Body of pancreas (tissue), 4 donors: ENCODE data around the gene IMP4.

ENCODE experiments used
- POLR2A ChIP-seq, 3 donors: fragments of 450-650 bp; IDR thresholded peaks; one replicate each; pipeline ENCODE4 v1.6.1; 2016; ENCODE audit warnings: antibody characterized with exemption in 3 of 3, mild to moderate bottlenecking in 2 of 3
- TF ChIP-seq, protein P1 (sequence below), 7 experiments: fragments of 450-650 bp in 4 of 7; fragments of 200-600 bp in 3 of 7; sonication (generic) in 3 of 7; IDR thresholded peaks; one replicate each; pipeline ENCODE4 v1.5.1; 2016 to 2019; ENCODE audit warnings: antibody characterized with exemption in 7 of 7

DNA sequence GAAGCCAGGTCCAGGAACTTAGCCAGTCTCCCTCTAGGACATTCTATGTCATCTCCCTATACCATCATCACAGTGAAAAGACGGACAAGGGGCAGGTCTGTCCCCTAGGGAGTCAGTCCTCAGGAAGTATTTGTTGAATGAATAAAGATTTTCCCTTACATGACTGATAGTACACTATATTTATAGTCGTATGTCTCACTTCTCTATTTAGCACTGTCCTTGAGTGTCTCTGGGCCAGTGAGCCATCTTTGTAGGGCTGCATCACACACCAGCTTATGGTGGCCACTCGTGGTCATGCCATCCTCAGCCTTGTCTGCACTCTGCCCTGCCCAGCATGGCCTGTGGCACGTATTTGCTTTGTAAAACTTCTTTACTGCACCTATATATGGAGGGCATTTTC is 38.9 kb downstream of the IMP4 start:
- TF ChIP-seq, protein P1, sequence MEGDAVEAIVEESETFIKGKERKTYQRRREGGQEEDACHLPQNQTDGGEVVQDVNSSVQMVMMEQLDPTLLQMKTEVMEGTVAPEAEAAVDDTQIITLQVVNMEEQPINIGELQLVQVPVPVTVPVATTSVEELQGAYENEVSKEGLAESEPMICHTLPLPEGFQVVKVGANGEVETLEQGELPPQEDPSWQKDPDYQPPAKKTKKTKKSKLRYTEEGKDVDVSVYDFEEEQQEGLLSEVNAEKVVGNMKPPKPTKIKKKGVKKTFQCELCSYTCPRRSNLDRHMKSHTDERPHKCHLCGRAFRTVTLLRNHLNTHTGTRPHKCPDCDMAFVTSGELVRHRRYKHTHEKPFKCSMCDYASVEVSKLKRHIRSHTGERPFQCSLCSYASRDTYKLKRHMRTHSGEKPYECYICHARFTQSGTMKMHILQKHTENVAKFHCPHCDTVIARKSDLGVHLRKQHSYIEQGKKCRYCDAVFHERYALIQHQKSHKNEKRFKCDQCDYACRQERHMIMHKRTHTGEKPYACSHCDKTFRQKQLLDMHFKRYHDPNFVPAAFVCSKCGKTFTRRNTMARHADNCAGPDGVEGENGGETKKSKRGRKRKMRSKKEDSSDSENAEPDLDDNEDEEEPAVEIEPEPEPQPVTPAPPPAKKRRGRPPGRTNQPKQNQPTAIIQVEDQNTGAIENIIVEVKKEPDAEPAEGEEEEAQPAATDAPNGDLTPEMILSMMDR (IDR thresholded peaks at IDR 0.05): no peak
- TF ChIP-seq POLR2A (IDR thresholded peaks at IDR 0.05): no peak
